ENCODE results near the gene CHST8.

The CHST8 gene

DNA sequence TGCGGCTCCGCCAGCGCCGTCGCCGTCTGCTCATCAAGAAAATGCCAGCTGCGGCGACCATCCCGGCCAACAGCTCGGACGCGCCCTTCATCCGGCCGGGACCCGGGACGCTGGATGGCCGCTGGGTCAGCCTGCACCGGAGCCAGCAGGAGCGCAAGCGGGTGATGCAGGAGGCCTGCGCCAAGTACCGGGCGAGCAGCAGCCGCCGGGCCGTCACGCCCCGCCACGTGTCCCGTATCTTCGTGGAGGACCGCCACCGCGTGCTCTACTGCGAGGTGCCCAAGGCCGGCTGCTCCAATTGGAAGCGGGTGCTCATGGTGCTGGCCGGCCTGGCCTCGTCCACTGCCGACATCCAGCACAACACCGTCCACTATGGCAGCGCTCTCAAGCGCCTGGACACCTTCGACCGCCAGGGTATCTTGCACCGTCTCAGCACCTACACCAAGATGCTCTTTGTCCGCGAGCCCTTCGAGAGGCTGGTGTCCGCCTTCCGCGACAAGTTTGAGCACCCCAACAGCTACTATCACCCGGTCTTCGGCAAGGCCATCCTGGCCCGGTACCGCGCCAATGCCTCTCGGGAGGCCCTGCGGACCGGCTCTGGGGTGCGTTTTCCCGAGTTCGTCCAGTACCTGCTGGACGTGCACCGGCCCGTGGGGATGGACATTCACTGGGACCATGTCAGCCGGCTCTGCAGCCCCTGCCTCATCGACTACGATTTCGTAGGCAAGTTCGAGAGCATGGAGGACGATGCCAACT, 150.5 kb downstream of the CHST8 start:
- DNase-seq, result no peak

DNA sequence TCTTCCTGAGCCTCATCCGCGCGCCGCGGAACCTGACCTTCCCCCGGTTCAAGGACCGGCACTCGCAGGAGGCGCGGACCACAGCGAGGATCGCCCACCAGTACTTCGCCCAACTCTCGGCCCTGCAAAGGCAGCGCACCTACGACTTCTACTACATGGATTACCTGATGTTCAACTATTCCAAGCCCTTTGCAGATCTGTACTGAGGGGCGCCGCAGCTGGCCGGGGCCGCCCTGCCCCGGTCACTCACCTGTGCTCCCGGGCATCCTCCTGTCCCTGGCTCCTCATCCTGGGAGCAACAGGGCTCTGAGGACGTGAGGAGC, 151.1 kb downstream of the CHST8 start:
- no peak for DNase-seq

- no peak for DNase-seq
These were observed 152.2 kb downstream of the CHST8 start for GRCh38 chr19:33773704-33774624.

DNA sequence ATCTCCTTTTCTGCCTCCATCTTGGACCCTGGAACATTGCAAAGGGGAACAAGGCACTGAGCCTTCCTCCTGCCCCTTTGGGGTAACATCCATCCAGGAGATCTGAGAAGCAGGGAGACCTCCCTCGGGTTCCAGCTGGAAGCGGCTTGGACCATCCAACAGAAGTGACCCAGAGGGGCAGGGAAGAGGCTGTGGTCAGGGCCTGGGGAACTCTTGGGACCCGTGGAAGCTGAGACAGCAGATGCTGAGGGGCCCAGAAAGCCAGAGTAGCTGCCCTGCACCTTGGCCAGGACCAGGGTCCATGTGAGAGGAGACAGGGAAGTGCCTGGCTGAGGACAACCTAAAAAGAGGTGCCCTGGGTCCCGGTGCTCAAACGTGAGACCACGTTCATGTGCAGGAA, 153.0 kb downstream of the CHST8 start:
- no peak for DNase-seq

GRCh38 chr19:33775731-33776487, 154.2 kb downstream of the CHST8 start:
- DNase-seq, result no peak

DNA sequence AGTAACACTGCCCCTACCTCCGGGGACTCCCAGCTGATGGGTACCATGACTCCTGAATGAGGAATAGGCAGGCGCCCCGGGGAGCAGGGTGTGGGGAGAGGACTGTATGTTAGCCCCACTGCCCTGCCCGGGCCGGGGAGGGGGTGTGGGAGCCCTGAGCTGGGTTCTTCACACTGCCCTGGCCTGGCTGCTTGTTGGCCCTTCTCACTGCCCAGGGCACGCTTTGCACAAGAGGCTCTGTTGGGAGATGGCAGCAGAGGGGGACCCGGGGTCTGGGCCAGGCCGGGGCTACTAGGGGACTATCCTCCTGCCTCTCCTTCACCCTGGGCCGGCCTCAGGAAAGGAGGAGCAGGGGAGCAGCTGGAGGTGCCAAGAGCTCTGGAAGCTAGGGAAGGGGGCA, 155.6 kb downstream of the CHST8 start:
- DNase-seq, result no peak

DNA sequence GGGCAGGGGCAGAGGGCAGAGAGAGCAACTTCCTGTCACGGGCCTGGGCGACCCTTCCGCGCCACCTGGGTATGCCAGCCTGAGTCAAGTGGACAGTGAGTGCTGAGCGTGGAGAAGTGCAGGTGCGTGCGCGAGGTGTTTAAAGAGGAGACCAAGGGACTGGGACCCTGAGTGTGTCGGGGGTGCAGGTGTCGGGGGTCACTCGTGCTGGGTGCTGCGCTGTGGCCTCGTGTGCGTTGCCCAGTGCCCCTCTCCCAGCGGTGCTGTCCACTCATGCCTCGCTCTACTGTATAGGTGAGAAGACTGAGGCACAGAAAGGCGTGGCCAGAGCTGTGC, 156.0 kb downstream of the CHST8 start:
- no peak for DNase-seq

- DNase-seq, result peak; percentile 84
These were observed 156.5 kb downstream of the CHST8 start for GRCh38 chr19:33778089-33778791.

- no peak for DNase-seq
These were observed 158.1 kb downstream of the CHST8 start for GRCh38 chr19:33779849-33780248.

DNA sequence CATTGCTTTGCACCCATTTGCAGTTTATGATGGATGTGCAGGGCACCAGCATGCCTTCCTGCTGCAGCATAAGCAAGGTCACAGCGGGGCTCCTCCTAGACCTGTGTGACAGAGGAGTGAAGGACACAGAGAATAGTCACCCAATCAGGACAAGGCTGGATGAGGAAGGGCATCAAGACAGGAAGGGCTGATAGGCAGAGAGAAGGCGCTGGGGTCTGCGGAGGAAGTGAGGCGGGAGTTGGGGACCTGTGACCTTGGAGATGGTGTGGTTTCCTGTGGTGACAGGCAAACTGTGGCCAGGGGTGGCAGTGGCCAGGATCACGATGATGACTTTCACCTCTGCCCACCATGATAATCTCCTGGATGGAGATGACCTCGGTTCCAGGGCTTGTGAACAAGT, 158.5 kb downstream of the CHST8 start:
- no peak for DNase-seq

DNA sequence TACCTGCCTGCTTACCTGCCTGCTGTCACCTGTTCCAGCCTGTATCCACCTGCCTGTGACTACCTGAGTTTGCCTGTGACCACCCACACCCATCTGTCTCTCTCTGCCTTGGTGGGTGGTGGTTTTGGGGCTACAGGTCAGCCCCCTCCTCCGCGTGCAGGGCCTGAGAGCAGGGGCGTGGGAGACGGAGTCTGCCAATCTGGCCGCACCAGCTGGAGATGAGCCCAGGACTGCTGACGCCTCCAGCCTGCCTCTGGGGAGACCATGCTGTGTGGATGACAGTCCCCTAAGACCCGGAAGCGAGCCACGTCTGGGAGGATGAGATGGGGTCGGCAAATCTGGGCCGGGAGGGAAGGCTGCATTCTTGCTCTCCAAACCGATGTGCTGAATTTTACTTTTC, 159.0 kb downstream of the CHST8 start:
- DNase-seq, result no peak

DNA sequence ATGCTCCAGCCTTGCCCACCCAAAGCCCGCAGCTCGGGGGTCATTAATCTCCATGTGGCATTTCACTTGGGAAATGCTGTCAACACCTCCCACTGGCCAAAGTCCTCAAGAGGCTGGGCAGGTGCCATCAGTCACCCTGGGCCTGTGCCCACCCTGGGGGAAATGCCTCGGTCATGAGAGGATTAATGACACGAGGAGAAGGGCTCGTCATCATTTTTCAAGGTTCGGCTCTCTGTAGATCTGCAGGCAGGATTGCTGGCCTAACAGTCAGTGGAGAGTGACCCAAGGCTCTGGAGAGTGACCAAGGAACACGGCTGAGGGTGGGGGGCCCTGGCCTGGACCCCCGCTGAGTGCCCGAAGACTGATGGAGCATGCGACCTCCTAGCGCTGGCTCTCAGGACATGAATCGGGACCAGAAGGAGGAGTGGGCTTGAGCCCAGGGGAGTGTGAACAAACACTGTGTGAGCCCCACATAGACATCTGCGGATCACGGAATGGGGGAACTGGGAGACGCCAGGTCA, 159.7 kb downstream of the CHST8 start:
- DNase-seq, result no peak

GRCh38 chr19:33781996-33782395, 160.2 kb downstream of the CHST8 start:
- DNase-seq, result no peak

GRCh38 chr19:33784432-33784831, 162.7 kb downstream of the CHST8 start:
- no peak for DNase-seq

GRCh38 chr19:33785795-33786194, 164.0 kb downstream of the CHST8 start:
- no peak for DNase-seq

DNA sequence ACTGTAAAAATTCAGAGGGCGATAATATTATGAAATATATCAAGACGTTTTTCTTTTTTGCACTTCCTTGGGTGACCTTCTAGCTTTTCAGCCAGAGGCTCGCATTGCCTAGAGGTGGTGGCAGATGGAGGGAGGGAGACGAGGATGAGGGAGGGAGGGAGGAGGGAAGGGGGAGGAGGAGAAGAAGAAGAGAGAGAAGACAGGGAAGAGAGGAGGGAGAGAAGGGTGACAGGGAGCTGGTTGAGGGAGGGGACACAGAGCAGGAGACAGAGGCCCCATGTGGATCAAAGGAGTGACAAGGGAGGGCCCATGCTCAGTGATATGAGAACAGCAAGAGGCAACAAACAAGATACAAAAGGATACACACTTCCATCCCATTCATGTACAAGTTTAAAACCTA, 166.9 kb downstream of the CHST8 start:
- no peak for DNase-seq

- no peak for DNase-seq
These were observed 167.6 kb downstream of the CHST8 start for GRCh38 chr19:33789344-33789743.

DNA sequence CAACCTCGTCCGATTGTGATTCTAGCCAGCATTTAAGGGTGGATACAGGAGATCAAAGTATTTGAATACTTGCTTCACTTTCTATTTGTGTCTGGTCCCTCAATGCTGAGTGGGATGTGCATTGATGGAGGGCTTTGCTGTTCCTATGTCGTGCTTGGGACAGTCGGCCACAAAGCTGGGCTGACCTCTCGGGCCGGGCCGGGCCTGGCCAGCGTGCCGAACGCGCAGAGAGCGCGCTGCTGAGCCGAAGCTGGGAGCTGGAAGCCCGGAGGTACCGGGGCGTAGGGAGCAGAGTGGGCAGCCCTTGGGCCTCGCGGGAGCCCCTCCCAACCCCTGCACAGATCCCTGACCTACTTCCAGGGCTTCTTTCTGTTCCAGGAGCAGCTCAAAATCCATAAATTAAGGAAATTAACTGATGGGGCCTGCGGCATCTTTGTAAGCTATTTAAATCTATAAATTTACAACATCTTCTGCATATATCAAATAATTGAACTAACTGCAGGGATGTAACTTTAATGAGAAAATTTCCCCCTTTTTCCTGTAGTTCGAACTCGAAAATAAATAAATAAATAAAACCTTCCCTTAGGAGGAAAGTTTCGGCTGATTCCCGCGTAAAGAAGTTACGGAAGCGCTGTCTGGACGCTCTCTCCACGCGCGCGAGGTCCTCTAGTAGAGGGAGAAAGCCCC, 173.1 kb downstream of the CHST8 start:
- peak; percentile 57 for DNase-seq

GRCh38 chr19:33795370-33796163, 173.8 kb downstream of the CHST8 start:
- peak; percentile 95 for DNase-seq

GRCh38 chr19:33796164-33796875, 174.6 kb downstream of the CHST8 start, which contains the start of gene KCTD15:
Gene KCTD15, plus strand, starts transcription at chr19:33796870. Its CDS starts 3,585 bp downstream, at chr19:33800455.
- peak; percentile 73 for DNase-seq
